Measurements from ENCODE around the gene CLMN. TPM values are rescaled to one million over a fixed set of nuclear protein-coding genes. Genes with fewer than 3 reads are reported as not detected.
A peak's percentile ranks its signal among the peaks of the same experiment; 100 is the strongest.

Gene CLMN
- total RNA-seq, 1 donor from 2014 or later, result 6.0 TPM

GRCh38 chr14:95256002-95256775 lies 63.5 kb downstream of the CLMN start:
- peak; percentile 9 for DNase-seq (ENCODE audit: low spot score)
- intact Hi-C loops (cut with DNase I), result no loop called here

- DNase-seq (ENCODE audit: low spot score), result peak; percentile 75
These were observed 64.2 kb downstream of the CLMN start for GRCh38 chr14:95255487-95255886.

GRCh38 chr14:95255013-95255412 lies 64.7 kb downstream of the CLMN start:
- intact Hi-C loops (cut with DNase I), result no loop called here
- DNase-seq (ENCODE audit: low spot score), result peak; percentile 24

More at GRCh38 chr14:95255487-95255886, 64.2 kb downstream of the CLMN start:
- intact Hi-C loops (cut with DNase I), result no loop called here

- intact Hi-C loops (cut with DNase I), result no loop called here
- DNase-seq (ENCODE audit: low spot score), result peak; percentile 10
These were observed 65.4 kb downstream of the CLMN start for GRCh38 chr14:95254288-95254687.

- DNase-seq (ENCODE audit: low spot score), result peak; percentile 57
- intact Hi-C loops (cut with DNase I), result no loop called here
These were observed 66.6 kb downstream of the CLMN start for GRCh38 chr14:95253039-95253630.

- intact Hi-C loops (cut with DNase I), result no loop called here
These were observed 67.5 kb downstream of the CLMN start for GRCh38 chr14:95252219-95252618.

GRCh38 chr14:95250936-95251335 lies 68.8 kb downstream of the CLMN start:
- intact Hi-C loops (cut with DNase I), result no loop called here

More at GRCh38 chr14:95252219-95252618, 67.5 kb downstream of the CLMN start:
- DNase-seq (ENCODE audit: low spot score), result peak; percentile 47

GRCh38 chr14:95250140-95250769 lies 69.5 kb downstream of the CLMN start:
- DNase-seq (ENCODE audit: low spot score), result no peak
- intact Hi-C loops (cut with DNase I), result no loop called here

More at GRCh38 chr14:95250936-95251335, 68.8 kb downstream of the CLMN start:
- peak; percentile 24 for DNase-seq (ENCODE audit: low spot score)

GRCh38 chr14:95248432-95248831 lies 71.3 kb downstream of the CLMN start:
- intact Hi-C loops (cut with DNase I), result no loop called here

GRCh38 chr14:95246870-95247269 lies 72.8 kb downstream of the CLMN start:
- intact Hi-C loops (cut with DNase I), result no loop called here
- peak; percentile 24 for DNase-seq (ENCODE audit: low spot score)

More at GRCh38 chr14:95248432-95248831, 71.3 kb downstream of the CLMN start:
- DNase-seq (ENCODE audit: low spot score), result peak; percentile 15

- intact Hi-C loops (cut with DNase I), result no loop called here
These were observed 74.4 kb downstream of the CLMN start for GRCh38 chr14:95245334-95245733.

GRCh38 chr14:95244587-95244986 lies 75.1 kb downstream of the CLMN start:
- DNase-seq (ENCODE audit: low spot score), result no peak
- intact Hi-C loops (cut with DNase I), result no loop called here

More at GRCh38 chr14:95245334-95245733, 74.4 kb downstream of the CLMN start:
- DNase-seq (ENCODE audit: low spot score), result no peak

- no peak for DNase-seq (ENCODE audit: low spot score)
- intact Hi-C loops (cut with DNase I), result no loop called here
These were observed 76.8 kb downstream of the CLMN start for GRCh38 chr14:95242870-95243269.

- DNase-seq (ENCODE audit: low spot score), result no peak
- intact Hi-C loops (cut with DNase I), result no loop called here
These were observed 78.6 kb downstream of the CLMN start for GRCh38 chr14:95240859-95241813.

- intact Hi-C loops (cut with DNase I), result no loop called here
These were observed 81.0 kb downstream of the CLMN start for GRCh38 chr14:95238487-95239298.

GRCh38 chr14:95237958-95238340 lies 81.8 kb downstream of the CLMN start:
- intact Hi-C loops (cut with DNase I), result no loop called here
- DNase-seq (ENCODE audit: low spot score), result peak; percentile 69

More at GRCh38 chr14:95238487-95239298, 81.0 kb downstream of the CLMN start:
- DNase-seq (ENCODE audit: low spot score), result peak; percentile 63

- DNase-seq (ENCODE audit: low spot score), result peak; percentile 47
- intact Hi-C loops (cut with DNase I), result no loop called here
These were observed 82.4 kb downstream of the CLMN start for GRCh38 chr14:95237121-95237957.

GRCh38 chr14:95236221-95236620 lies 83.5 kb downstream of the CLMN start:
- intact Hi-C loops (cut with DNase I), result no loop called here
- DNase-seq (ENCODE audit: low spot score), result no peak
